Neural cell (in vitro differentiated cells): ENCODE measurements around the gene ANAPC15. TPM values are rescaled to one million over a fixed set of nuclear protein-coding genes. Genes with fewer than 3 reads are reported as not detected.

Source experiments
- H2AFZ ChIP-seq: fragments of 200-600, 300-800 bp; sonication (generic), shearing (Covaris generic); 2 replicates; pipeline ENCODE4 v1.6.0; 2014; ENCODE audit warnings: low read depth, mild to moderate bottlenecking, antibody characterized with exemption, low read length, moderate library complexity
- H3F3A ChIP-seq: fragments of 200-600 bp; shearing (Covaris generic); 2 replicates; pipeline ENCODE4 v1.6.1; 2016; ENCODE audit warnings: mild to moderate bottlenecking, moderate library complexity, mixed read lengths, antibody characterized with exemption, low read length; ENCODE audit not compliant: insufficient read depth, poor library complexity, severe bottlenecking
- H3K27ac ChIP-seq: fragments of 200-600, 300-800 bp; sonication (generic), shearing (Covaris generic); 2 replicates; pipeline ENCODE4 v1.5.1; 2014; ENCODE audit warnings: mild to moderate bottlenecking, low read length, moderate library complexity
- H3K27me3 ChIP-seq: fragments of 300-800, 200-600 bp; sonication (generic), shearing (Covaris generic); 2 replicates; pipeline ENCODE4 v1.6.0; 2014; ENCODE audit warnings: mild to moderate bottlenecking, low read depth, low read length, moderate library complexity; ENCODE audit not compliant: insufficient read depth
- H3K36me3 ChIP-seq: fragments of 300-800, 200-600 bp; sonication (generic), shearing (Covaris generic); 2 replicates; pipeline ENCODE4 v1.5.1; 2014; ENCODE audit warnings: mild to moderate bottlenecking, antibody characterized with exemption, low read length, moderate library complexity; ENCODE audit not compliant: insufficient read depth
- H3K4me2 ChIP-seq: fragments of 300-800, 200-600 bp; sonication (generic), shearing (Covaris generic); 2 replicates; pipeline ENCODE4 v1.6.0; 2014; ENCODE audit warnings: mild to moderate bottlenecking, low read length
- H3K4me3 ChIP-seq: fragments of 300-800, 200-600 bp; sonication (generic), shearing (Covaris generic); 2 replicates; pipeline ENCODE4 v1.5.1; 2014; ENCODE audit warnings: mild to moderate bottlenecking, low read length, moderate library complexity
- H3K79me2 ChIP-seq: fragments of 200-600 bp; shearing (Covaris generic); replicated peaks from 2 replicates; pipeline ENCODE4 v1.6.0; 2014; ENCODE audit warnings: mild to moderate bottlenecking, low read length, moderate library complexity; ENCODE audit not compliant: insufficient read depth
- H3K9ac ChIP-seq: fragments of 300-800, 200-600 bp; sonication (generic), shearing (Covaris generic); 2 replicates; pipeline ENCODE4 v1.6.1; 2016; ENCODE audit warnings: mild to moderate bottlenecking, low read length, mixed read lengths
- H3K9me2 ChIP-seq: fragments of 200-600 bp; shearing (Covaris generic); 2 replicates; pipeline ENCODE4 v1.6.1; 2016; ENCODE audit warnings: mild to moderate bottlenecking, low read length, mixed read lengths; ENCODE audit not compliant: insufficient read depth
- H3K9me3 ChIP-seq: fragments of 200-600, 300-800 bp; sonication (generic), shearing (Covaris generic); 2 replicates; pipeline ENCODE4 v1.6.1; 2016; ENCODE audit warnings: mild to moderate bottlenecking, mixed run types, low read length, moderate library complexity, mixed read lengths
- H4K20me1 ChIP-seq: fragments of 200-600 bp; shearing (Covaris generic); 2 replicates; pipeline ENCODE4 v1.6.1; 2016; ENCODE audit warnings: mild to moderate bottlenecking, mixed run types; ENCODE audit not compliant: insufficient read depth
- EP300 ChIP-seq: fragments of 450-650 bp; conservative IDR thresholded peaks from 2 replicates; pipeline ENCODE4 v1.6.1; 2014; ENCODE audit warnings: antibody characterized with exemption, mild to moderate bottlenecking, moderate library complexity; ENCODE audit not compliant: poor library complexity, severe bottlenecking
- EZH2 ChIP-seq: fragments of 200-600, 300-800 bp; shearing (Covaris generic), sonication (generic); IDR thresholded peaks from 2 replicates; pipeline ENCODE4 v1.6.1; 2014; ENCODE audit warnings: antibody characterized with exemption, low read length, borderline replicate concordance, mild to moderate bottlenecking; ENCODE audit not compliant: insufficient read depth, poor library complexity, severe bottlenecking
- MXI1 ChIP-seq: fragments of 450-650 bp; conservative IDR thresholded peaks from 2 replicates; pipeline ENCODE4 v1.6.1; 2014; ENCODE audit warnings: antibody characterized with exemption, mild to moderate bottlenecking; ENCODE audit not compliant: poor library complexity, severe bottlenecking
- POLR2AphosphoS5 ChIP-seq: IDR thresholded peaks from 2 replicates; pipeline ENCODE4 v1.6.1; 2012
- RAD21 ChIP-seq: fragments of 450-650 bp; conservative IDR thresholded peaks from 2 replicates; pipeline ENCODE4 v1.6.1; 2014; ENCODE audit warnings: antibody characterized with exemption, mild to moderate bottlenecking, moderate library complexity
- SMC3 ChIP-seq: fragments of 450-650 bp; conservative IDR thresholded peaks from 2 replicates; pipeline ENCODE4 v1.6.1; 2014; ENCODE audit warnings: antibody characterized with exemption, mild to moderate bottlenecking, moderate library complexity; ENCODE audit not compliant: poor library complexity
- TAF1 ChIP-seq: IDR thresholded peaks from 2 replicates; pipeline ENCODE4 v1.6.1; 2012; ENCODE audit warnings: low read depth
- polyA plus RNA-seq: library from polyadenylated mRNA; depleted of rRNA; stranded (reverse); fragments of >200 nt; gene quantifications from 2 replicates; pipeline ENCODE4 v1.2.3, GENCODE V29; 2014
- TF ChIP-seq, protein P1 (sequence below): IDR thresholded peaks from 2 replicates; pipeline ENCODE4 v1.6.1; 2012; ENCODE audit warnings: borderline replicate concordance
- TF ChIP-seq, protein P2 (sequence below): fragments of 450-650 bp; IDR thresholded peaks from 2 replicates; pipeline ENCODE4 v1.5.1; 2014; ENCODE audit warnings: antibody characterized with exemption, mild to moderate bottlenecking, moderate library complexity; ENCODE audit not compliant: poor library complexity, severe bottlenecking

Gene ANAPC15
- polyA plus RNA-seq, 1 donor from 2014 or later = 64.6 TPM

DNA sequence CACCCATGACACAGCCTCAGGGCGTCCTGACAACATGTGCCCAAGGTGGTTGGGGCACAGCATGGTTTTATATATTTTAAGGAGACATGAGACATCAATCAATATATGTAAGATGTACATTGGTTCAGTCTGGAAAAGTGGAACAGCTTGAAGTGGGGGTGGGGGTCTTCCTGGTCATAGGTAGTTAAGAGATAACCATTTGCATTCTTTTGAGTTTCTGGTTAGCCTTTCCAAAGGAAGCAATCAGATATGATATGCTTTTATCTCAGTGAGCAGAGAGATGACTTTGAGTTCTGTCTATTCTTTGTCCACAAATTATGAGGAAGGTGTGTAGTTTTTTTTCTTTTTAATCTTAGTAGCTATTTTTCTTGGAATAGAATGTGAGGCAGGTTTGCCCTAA lies 10.1 kb upstream of the ANAPC15 start:
- Histone ChIP-seq H3K9me2 (no peaks in the 10 kb centered on the region), H3K27me3 (no peaks in the 10 kb centered on the region)
- TF ChIP-seq, protein P1, sequence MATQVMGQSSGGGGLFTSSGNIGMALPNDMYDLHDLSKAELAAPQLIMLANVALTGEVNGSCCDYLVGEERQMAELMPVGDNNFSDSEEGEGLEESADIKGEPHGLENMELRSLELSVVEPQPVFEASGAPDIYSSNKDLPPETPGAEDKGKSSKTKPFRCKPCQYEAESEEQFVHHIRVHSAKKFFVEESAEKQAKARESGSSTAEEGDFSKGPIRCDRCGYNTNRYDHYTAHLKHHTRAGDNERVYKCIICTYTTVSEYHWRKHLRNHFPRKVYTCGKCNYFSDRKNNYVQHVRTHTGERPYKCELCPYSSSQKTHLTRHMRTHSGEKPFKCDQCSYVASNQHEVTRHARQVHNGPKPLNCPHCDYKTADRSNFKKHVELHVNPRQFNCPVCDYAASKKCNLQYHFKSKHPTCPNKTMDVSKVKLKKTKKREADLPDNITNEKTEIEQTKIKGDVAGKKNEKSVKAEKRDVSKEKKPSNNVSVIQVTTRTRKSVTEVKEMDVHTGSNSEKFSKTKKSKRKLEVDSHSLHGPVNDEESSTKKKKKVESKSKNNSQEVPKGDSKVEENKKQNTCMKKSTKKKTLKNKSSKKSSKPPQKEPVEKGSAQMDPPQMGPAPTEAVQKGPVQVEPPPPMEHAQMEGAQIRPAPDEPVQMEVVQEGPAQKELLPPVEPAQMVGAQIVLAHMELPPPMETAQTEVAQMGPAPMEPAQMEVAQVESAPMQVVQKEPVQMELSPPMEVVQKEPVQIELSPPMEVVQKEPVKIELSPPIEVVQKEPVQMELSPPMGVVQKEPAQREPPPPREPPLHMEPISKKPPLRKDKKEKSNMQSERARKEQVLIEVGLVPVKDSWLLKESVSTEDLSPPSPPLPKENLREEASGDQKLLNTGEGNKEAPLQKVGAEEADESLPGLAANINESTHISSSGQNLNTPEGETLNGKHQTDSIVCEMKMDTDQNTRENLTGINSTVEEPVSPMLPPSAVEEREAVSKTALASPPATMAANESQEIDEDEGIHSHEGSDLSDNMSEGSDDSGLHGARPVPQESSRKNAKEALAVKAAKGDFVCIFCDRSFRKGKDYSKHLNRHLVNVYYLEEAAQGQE = no peak
- TF ChIP-seq RAD21 (no peak), SMC3 (no peak), TAF1 (no peak), EP300 (no peak), EZH2 (no peak), POLR2AphosphoS5 (no peak), MXI1 (no peak)
- TF ChIP-seq, protein P2, sequence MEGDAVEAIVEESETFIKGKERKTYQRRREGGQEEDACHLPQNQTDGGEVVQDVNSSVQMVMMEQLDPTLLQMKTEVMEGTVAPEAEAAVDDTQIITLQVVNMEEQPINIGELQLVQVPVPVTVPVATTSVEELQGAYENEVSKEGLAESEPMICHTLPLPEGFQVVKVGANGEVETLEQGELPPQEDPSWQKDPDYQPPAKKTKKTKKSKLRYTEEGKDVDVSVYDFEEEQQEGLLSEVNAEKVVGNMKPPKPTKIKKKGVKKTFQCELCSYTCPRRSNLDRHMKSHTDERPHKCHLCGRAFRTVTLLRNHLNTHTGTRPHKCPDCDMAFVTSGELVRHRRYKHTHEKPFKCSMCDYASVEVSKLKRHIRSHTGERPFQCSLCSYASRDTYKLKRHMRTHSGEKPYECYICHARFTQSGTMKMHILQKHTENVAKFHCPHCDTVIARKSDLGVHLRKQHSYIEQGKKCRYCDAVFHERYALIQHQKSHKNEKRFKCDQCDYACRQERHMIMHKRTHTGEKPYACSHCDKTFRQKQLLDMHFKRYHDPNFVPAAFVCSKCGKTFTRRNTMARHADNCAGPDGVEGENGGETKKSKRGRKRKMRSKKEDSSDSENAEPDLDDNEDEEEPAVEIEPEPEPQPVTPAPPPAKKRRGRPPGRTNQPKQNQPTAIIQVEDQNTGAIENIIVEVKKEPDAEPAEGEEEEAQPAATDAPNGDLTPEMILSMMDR = no peak

DNA sequence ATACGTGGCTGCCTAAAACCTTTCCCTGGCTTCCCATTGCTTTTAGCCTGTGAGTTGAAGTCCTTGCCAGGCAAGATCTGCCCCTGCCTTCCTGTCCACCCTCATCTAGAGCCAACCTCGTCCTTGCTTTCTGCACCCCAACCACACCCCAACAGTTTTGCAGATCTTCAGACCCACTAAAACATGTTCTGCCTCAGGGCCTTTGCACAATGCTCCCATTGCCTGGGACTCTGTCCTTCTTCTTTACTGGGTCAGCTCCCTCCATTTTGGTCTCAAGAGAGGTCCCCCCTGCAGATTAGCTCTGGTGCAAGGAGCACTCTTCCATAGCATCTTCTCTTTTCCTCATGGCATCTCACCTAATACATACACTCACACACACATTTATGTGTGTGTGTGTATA lies 8.4 kb upstream of the ANAPC15 start:
- Histone ChIP-seq H3K79me2 (no peaks in the 10 kb centered on the region), H3K4me2 (no peak overlapping the region), H3K4me3 (no peak overlapping the region), H3F3A (no peaks in the 10 kb centered on the region), H4K20me1 (no peaks in the 10 kb centered on the region), H3K9ac (no peak overlapping the region), H3K9me2 (no peaks in the 10 kb centered on the region), H3K27me3 (no peaks in the 10 kb centered on the region), H3K27ac (no peak overlapping the region), H3K9me3 (no peaks in the 10 kb centered on the region), H2AFZ (no peak overlapping the region), H3K36me3 (no peaks in the 10 kb centered on the region)
- TF ChIP-seq EZH2 (no peak), EP300 (no peak), POLR2AphosphoS5 (no peak), MXI1 (no peak), TAF1 (no peak), SMC3 (no peak), RAD21 (no peak)
- TF ChIP-seq, protein P2 = no peak
- TF ChIP-seq, protein P1 = no peak

More for the DNA sequence above, 10.1 kb upstream of the ANAPC15 start:
- H3K4me3 ChIP-seq = no peak overlapping the region
- no peaks in the 10 kb centered on the region for H4K20me1 ChIP-seq
- no peaks in the 10 kb centered on the region for H3K79me2 ChIP-seq
- no peak overlapping the region for H2AFZ ChIP-seq
- no peaks in the 10 kb centered on the region for H3F3A ChIP-seq
- H3K4me2 ChIP-seq = no peak overlapping the region
- no peak overlapping the region for H3K9ac ChIP-seq
- no peaks in the 10 kb centered on the region for H3K9me3 ChIP-seq
- H3K27ac ChIP-seq = no peak overlapping the region
- H3K36me3 ChIP-seq = no peaks in the 10 kb centered on the region
